HG03521 (cell line): Measurements from ENCODE around the gene CLTC.
"Not testable (repeated sequence)": the region's sequence is repeated elsewhere in the genome, so short reads cannot be mapped to it uniquely, and the experiment has no call there.

Source experiments
- ATAC-seq: cut with Tn5 transposase; IDR thresholded peaks from one replicate; pipeline ENCODE4 v1.9.1; 2021; ENCODE audit warnings: mild to moderate bottlenecking, moderate library complexity; ENCODE audit not compliant: unreplicated experiment

The CLTC gene

GRCh38 chr17:59619298-59620063 lies at the start of gene CLTC:
CLTC (plus strand) TSS chr17:59619895; CDS start chr17:59620132, 237 bp downstream.
- peak; percentile 76 for ATAC-seq

GRCh38 chr17:59572301-59572924 lies 47.3 kb upstream of the CLTC start:
- ATAC-seq: no peak

- not testable (repeated sequence) for ATAC-seq
These were observed 35.5 kb upstream of the CLTC start for GRCh38 chr17:59584168-59584567.

- ATAC-seq: no peak
These were observed 19.5 kb upstream of the CLTC start for GRCh38 chr17:59600169-59600568.

- no peak for ATAC-seq
These were observed 18.6 kb upstream of the CLTC start for GRCh38 chr17:59601130-59601529.

- no peak for ATAC-seq
These were observed 12.6 kb upstream of the CLTC start for GRCh38 chr17:59607061-59607460.

- no peak for ATAC-seq
These were observed 11.8 kb upstream of the CLTC start for GRCh38 chr17:59607817-59608403.

GRCh38 chr17:59611503-59611902 lies 8.2 kb upstream of the CLTC start:
- ATAC-seq: no peak

GRCh38 chr17:59616253-59616920 lies 3.3 kb upstream of the CLTC start:
- no peak for ATAC-seq

GRCh38 chr17:59617156-59617732 lies 2.5 kb upstream of the CLTC start:
- ATAC-seq: no peak

- no peak for ATAC-seq
These were observed 729 bp upstream of the CLTC start for GRCh38 chr17:59619035-59619297.

- ATAC-seq: no peak
These were observed 317 bp downstream of the CLTC start for GRCh38 chr17:59620064-59620359.

- no peak for ATAC-seq
These were observed 994 bp downstream of the CLTC start for GRCh38 chr17:59620518-59621259.

- no peak for ATAC-seq
These were observed 2.1 kb downstream of the CLTC start for GRCh38 chr17:59621771-59622170.

- ATAC-seq: no peak
These were observed 3.5 kb downstream of the CLTC start for GRCh38 chr17:59623151-59623550.

- ATAC-seq: no peak
These were observed 7.1 kb downstream of the CLTC start for GRCh38 chr17:59626756-59627155.

- no peak for ATAC-seq
These were observed 7.6 kb downstream of the CLTC start for GRCh38 chr17:59627274-59627673.

- ATAC-seq: no peak
These were observed 8.1 kb downstream of the CLTC start for GRCh38 chr17:59627770-59628171.

- ATAC-seq: no peak
These were observed 9.5 kb downstream of the CLTC start for GRCh38 chr17:59629174-59629573.

GRCh38 chr17:59631276-59631675 lies 11.6 kb downstream of the CLTC start:
- no peak for ATAC-seq

- ATAC-seq: no peak
These were observed 12.7 kb downstream of the CLTC start for GRCh38 chr17:59632398-59632797.
